Stimulated activated CD4-positive, alpha-beta T cell treated with anti-CD3 and anti-CD28 coated beads, Interleukin-4, amount 100 ng/mL, for 24 hours (primary cell): ENCODE results near the gene TGFBR3.

Experiments
- DNase-seq: peaks from one replicate; pipeline ENCODE4 v3.0.0-alpha.2; 2020

TGFBR3 gene

DNA sequence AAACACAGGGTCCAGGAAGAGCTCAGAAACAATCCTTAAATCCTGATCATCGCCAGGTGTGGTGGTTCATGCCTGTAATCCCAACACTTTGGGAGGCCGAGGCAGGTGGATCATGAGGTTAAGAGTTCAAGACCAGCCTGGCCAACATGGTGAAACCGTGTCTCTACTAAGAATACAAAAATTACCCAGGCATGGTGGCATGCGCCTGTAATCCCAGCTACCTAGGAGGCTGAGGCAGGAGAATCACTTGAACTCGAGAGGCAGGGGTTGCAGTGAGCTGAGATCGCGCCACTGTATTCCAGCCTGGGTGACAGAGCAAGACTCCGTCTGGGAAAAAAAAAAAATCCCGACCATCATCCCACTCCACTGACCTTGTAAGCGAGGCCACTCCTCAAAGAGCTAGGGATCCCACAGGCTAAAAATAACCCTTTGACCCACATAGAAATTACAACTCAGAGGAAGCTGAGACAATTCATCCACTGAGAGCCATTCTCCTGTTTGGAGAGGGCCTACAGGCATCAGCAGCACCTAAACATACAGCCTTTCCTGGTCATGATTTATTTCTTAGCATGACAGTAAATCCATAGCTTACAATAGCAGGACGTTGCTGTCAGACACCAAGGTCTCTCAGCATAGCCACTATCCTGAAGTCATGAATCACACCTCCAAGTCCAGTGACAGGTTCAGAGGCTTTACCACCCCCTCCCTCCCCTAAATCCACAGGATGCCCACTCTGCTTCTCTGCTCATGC is 66.7 kb downstream of the TGFBR3 start:
- no peak for DNase-seq

GRCh38 chr1:91818713-91818975 is 67.3 kb downstream of the TGFBR3 start:
- DNase-seq, result no peak

DNA sequence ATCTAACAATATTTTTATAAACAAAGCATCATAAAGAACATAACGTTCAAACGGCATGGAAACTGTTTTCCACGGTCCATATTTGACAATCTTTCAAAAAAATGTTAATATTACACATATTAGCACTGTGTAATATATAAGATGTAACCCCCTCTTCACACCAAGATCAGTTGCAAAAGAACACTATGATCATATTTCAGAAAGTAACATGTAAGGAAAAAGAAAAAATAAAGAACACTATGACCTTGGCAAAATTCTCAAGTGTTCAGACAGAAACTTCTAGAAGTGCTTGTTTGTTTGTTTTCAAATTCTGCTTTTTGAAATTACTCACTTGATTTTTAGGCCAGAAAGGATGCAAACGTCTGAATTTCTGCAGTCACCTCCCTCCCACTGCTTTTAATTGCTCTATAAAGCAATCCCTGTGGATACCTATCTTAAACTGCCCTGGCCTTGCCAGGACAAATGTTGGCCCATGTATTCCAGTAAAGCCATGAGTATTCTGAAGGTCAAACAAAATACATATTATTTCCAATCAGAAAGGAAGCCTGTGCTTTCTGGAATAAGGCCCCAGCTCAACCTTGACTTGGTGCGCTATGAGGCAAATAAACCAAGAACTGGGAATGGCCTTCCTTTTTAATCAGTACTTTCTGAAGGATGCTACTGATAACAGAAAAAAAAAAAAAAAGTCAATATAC is 68.6 kb downstream of the TGFBR3 start:
- no peak for DNase-seq

DNA sequence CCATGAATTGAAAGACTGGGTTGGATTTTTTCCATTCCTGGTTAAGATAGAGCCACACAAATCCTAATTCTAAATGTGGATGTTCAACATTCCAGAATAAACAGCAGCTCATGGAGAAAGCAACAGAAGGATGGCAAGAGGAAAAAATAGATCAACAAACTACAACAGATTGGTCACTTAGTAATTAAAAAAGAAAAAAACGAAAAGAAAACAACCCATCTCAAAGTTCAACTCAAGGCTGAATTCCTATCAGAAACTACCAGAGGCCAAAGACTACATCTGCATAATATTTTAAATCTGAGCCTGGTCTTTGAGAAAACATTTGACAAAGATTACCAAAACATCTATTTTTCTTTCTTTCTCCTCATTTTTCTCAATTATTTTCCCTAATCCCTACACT is 69.9 kb downstream of the TGFBR3 start:
- no peak for DNase-seq

GRCh38 chr1:91814448-91814847 is 71.5 kb downstream of the TGFBR3 start:
- no peak for DNase-seq

DNA sequence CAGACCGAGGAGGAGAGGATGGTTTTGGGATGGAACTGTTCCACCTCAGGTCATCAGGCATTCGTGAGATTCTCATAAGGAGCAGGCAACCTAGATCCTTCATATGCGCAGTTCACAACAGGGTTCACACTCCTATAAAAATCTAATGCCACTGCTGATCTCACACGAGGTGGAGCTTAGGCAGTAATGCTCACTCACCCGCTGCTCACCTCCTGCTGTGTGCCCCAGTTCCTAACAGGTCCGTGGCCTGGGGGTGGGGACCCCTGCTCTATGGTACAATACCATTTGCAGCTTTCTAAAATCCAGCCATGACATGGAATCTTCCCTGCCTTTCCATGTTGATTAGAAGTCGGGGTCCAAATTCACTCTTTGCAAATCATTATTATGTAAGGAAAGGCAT is 72.1 kb downstream of the TGFBR3 start:
- DNase-seq, result no peak

DNA sequence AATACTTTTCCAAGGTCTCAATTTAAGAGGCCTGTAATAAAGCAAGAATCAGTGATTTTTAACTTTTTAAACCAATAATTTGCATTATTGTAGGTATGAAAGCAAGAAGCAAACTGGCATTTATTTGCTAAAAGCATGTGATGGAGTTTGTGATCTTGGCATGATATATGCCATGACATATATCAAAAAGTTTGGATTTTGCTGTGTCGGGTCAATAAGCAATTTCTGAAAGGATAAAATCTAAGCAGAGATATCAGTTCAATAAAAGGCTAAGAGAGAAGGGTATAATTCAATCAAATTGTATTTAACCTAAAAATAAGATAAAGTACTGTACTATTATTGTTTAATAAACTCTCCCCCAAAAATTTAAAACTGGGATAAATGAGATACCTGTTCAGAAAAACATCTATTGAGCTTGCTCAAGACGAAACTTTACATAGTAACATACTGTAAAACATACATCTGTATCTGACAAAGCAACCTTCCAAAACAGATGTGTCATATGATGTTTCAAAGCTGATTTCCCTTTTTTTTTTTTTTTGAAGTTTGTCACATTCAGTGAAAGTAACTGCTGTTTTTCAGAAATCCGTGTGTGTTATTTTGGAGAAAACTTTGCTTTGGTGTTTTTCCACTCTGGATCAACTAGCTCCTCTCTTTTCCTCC is 74.5 kb downstream of the TGFBR3 start:
- DNase-seq, result no peak

DNA sequence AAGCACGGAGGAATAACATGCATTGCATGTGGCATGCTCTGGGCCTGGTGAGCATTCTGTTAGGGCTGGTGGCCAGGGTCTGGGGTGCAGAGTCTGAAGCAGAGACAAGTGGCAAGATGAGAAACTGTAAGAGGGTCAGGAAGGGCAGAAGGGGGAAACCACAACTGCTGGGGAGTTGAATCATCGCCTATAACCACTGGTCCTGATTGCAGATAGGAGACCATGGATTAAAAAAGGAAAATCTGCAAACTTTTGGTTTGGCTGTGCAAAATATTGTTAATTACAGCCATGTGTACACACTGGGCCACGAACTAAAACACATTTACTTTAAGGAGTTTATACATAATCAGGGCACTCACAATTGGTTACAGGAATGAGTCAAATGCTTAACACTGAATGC is 76.6 kb downstream of the TGFBR3 start:
- DNase-seq, result no peak

DNA sequence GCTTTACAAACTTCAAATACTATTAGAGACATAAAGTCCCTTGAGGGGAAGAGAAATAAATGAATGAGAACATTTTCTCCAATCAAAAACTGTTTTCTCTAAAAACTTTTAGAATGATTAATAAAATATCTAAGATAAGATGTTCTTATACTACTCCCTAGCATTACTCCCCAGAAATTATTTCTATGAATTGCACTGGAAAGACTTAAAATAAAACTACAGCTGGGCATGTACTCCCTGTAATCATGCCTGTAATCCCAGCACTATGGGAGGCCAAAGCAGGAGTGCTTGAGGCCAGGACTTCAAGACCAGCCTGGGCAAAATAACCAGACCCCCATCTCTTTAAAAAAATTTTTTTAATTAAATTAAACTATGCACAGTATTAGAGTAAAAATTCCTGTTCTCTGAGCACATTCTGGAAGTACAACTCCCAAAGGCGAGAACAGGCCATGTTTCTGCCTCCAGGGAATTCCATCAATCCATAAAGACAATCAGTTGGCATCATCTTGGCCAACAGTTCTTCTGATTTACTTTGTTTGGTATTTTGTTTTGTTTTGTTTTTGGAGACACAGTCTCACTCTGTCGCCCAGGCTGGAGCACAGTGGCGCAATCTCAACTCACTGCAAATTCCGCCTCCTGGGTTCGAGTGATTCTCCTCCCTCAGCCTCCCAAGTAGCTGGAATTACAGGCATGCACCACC is 77.9 kb downstream of the TGFBR3 start:
- no peak for DNase-seq

DNA sequence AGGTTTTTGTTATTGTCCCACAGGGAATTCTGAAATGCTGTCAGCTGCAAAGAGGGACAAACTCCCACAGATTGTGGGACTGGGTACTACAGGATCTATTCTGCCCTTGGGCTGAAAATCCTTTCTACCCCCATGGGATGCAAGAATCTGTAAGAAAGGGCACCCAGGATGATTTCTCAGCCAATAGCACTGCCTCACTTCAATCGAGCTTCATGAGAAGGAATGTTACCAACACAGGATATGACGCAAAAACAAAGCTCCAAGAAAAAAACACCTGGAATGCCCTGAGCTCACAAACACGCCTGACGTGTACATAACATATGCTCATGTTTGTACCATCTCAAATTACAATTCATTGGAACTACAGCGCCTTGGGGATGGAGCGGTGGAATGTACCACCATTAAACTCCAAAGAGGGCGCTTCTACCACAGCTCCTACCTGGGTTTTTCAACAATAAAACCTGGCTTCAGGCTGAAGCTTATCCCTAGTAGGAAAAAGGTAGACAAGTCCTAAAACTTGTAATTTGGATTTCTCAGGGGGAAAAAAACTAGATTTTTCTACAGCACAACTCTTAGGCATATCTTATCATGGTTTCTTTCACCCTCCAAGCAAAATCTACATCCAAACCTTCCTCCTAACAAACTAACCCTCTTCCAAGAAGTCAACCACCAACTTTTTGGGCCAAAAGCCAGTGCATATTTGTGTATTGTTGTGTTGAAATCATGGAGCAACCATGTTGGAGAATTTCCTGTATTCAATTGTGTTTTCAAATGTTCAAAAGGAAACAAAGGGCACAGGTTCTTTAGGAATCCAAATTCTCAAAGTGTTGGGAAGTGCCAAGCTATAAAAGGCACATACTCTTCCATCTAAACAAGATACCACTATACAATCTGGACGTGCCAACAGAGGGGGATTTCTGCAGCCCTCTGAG is 78.9 kb downstream of the TGFBR3 start:
- no peak for DNase-seq

- no peak for DNase-seq
Observed at GRCh38 chr1:91806181-91806768, 79.7 kb downstream of the TGFBR3 start.

DNA sequence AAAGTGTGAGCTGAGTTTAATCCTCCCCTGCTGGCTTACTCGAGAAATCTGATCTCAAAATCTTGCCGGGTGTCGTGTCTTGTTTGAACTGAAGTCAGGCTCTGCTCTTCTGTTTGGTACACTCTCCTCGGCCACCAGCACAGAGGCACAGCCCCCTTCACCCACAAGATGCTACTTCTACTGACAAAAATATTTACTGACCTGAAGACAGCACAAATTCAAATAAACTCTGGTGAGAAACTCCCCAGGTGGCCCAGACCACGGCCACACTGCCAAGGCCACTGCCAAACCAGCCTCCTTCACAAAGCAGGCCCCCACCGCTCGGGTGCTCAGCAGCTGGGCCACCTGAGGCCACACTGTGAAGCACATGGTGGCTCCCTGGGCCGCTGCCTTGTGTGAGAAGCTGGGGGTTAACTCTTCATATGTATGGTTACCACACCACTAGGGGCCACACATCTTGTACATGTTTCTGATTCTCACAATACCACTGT is 80.6 kb downstream of the TGFBR3 start:
- DNase-seq, result peak; percentile 5

DNA sequence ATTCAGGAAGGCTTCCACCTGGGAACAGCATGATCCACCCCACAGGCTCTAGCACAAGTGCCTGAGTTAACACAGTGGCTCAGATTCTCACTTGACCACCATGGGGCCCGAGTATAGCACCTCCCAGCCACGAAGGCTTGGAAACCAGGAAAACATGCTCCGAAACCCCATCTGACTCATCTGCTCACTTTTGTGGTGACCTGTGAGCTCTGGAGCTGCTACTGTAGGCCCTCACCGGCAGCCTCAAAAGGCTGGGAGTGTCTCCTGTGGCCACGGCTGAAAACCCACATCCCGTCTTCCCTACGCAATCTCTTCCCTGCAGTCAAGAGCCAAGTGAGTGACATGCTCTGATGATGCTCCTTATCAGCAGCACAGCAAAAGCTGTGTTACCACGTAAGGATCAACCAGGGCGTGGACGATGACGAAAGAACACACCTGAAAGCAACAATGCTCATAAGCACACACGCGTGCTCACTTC is 81.4 kb downstream of the TGFBR3 start:
- peak; percentile 80 for DNase-seq

DNA sequence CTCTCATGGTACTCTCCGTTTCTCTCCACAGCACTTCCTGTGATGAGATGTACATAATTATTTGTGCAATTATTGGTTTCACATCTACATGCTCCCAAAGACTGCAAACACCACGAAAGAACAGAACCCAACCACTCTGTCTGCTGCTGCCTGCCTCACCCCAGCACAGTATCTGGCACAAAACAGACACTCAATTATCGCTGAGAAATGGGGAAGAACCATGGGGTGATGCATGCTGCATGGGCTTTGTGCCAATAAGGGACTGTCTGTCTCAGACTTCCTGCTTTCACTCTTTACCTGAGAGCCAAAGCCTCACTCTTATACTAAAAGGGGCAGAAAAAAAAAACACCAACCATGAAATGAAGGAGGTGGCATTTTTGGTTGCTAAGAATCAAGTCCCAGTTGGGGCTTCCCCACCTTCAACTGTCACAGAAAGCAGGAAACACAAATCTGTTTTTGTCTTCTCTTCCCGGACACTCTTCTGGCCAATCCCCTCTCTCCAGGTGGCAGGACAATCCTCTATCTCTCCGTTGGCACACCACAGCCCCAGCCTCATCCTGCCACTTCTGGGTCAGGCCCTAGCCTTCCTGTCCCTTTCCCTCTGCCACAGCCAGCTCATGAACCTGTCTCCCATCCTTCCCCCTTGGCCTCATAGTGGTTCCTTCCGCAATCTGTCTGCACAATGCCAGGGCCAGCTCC is 82.0 kb downstream of the TGFBR3 start:
- peak; percentile 78 for DNase-seq

DNA sequence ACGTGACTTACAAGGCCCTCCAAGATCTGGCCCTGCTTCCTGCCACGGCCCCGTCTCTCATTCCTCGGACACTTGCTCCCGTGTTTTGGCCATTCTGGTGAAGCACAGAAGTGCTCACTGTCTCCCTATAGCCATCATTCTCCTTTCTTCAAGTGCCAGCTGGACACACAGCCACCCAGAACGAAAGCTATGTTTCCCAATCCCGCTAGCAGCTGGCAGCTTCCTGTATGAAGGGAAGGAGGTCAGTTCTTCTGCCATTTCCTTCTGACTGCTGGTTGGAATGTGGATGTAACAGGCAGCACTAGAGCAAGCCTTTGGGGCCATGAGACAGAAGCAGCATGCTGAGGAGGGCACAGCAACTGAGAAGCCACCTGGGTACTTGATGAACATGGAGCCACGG is 82.8 kb downstream of the TGFBR3 start:
- DNase-seq, result no peak

GRCh38 chr1:91801496-91802115 is 84.3 kb downstream of the TGFBR3 start:
- no peak for DNase-seq

GRCh38 chr1:91799863-91800262 is 86.1 kb downstream of the TGFBR3 start:
- no peak for DNase-seq

DNA sequence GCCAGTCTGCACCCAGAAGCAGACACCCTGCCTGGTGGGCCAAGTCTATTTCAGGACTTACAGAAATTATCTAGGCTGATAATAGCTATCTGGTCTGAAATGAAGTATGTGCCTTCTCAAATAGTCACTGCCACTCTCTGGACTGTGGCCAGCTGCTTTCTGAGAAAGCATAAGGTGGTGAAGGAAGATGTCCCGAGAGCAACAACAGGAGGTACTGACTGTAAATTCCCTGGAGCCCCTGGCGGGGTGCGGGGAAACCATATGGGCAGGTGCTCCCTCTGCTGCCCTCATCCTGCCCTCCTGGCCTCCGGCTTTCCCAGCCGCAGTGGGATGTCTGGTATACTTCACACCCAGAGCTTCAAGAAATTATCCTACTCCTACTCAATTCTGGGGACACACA is 86.8 kb downstream of the TGFBR3 start:
- DNase-seq, result no peak

- no peak for DNase-seq
Observed at GRCh38 chr1:91798740-91799139, 87.2 kb downstream of the TGFBR3 start.

DNA sequence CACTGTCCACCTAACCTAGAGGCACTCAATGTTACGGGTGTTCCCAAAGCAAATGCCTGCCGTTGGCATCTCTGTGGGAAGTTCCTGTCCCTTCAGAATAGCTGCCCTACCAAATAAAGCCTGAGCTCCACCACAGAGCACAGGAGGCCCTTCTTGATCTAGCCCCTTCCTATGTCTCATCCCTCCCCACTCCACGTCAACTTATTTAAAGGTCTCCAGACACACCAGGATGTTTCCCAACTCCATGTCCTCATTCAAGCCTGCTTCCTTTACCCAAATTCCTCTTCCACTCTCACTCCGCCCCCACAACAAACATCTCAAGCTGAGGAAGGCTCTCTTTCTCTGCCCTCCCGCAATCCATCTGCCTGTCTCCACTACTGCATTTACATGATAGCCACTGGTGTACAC is 87.7 kb downstream of the TGFBR3 start:
- DNase-seq, result no peak

- no peak for DNase-seq
Observed at GRCh38 chr1:91797164-91797563, 88.8 kb downstream of the TGFBR3 start.
